Measurements from ENCODE around the gene KRT73. TPM values are rescaled to one million over a fixed set of nuclear protein-coding genes. Genes with fewer than 3 reads are reported as not detected.

Gene KRT73
- total RNA-seq = under 1 TPM; 0.45 to 0.91 TPM

DNA sequence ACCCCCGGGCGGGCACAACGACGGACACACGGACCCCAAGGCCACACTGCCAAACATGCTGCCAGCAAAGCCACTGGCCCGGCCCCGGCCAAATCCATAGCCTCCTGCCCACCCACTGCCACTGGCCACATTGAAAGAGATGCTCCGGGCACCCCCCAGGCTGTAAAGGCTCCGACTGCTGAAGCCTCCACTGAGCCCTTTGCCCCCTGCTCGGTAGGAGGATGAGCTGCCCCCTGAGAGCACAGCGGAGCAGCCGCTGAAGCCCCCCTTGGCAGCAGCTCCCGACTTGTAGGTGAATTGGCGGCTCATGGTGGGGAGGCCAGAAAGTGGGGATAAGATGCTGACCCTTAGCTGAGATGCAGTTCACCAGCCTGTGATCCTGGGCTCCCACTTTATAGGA is at the start of gene KRT73:
Gene KRT73, minus strand, starts transcription at position 344 of the 400 bp plus-strand sequence. Its CDS starts 35 bp downstream, at position 309.
- no peak within 1 kb of the TSS for H3K27ac Mint-ChIP-seq
- H3K4me3 Mint-ChIP-seq = no peak within 1 kb of the TSS
- peaks cover 31% of the 10 kb centered on the region for H3K4me1 Mint-ChIP-seq (ENCODE audit: low read depth)
- POLR2A ChIA-PET = no interaction called here
- H3K9me3 Mint-ChIP-seq (ENCODE audit: insufficient read depth) = peaks cover 7% of the 10 kb centered on the region
- H3K36me3 Mint-ChIP-seq (ENCODE audit: low read depth) = no peaks in the 10 kb centered on the region
- ATAC-seq (no peak), DNase-seq (peak; percentile 5)
- CTCF ChIA-PET = no interaction called here
- H3K27me3 Mint-ChIP-seq (ENCODE audit: low read depth) = peaks cover 3% of the 10 kb centered on the region

DNA sequence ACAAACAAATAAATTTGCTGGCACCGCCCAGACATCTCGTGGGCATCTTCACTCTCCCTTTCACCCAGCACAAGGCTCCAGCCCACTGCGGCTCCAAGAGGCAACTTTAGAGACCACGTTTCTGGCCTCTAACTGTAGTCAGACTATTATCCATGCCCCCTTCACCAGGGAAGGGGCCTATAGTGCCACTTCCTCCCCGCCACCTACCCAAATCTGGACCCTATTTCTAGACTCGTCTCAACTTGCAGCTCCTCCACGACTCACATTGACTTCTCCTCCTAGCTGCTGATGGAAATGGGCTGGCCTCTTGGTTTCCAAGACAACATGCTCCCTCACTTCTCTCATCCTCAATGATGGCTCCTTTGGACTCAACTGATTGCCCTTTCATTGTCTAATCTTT is 49.6 kb upstream of the KRT73 start:
- DNase-seq = no peak
- H3K36me3 Mint-ChIP-seq (ENCODE audit: low read depth) = no peaks in the 10 kb centered on the region
- H3K27ac Mint-ChIP-seq = no peak overlapping the region
- H3K4me3 Mint-ChIP-seq = no peak overlapping the region
- ATAC-seq = no peak
- no peaks in the 10 kb centered on the region for H3K4me1 Mint-ChIP-seq (ENCODE audit: low read depth)
- peaks cover 9% of the 10 kb centered on the region for H3K27me3 Mint-ChIP-seq (ENCODE audit: low read depth)
- ChIA-PET CTCF (interaction anchor here (1.1 kb wide), 1 partner anchor 57 kb away, joined by 3 read pairs; no protein-coding TSS in a partner anchor), POLR2A (no interaction called here)
- no peaks in the 10 kb centered on the region for H3K9me3 Mint-ChIP-seq (ENCODE audit: insufficient read depth)

DNA sequence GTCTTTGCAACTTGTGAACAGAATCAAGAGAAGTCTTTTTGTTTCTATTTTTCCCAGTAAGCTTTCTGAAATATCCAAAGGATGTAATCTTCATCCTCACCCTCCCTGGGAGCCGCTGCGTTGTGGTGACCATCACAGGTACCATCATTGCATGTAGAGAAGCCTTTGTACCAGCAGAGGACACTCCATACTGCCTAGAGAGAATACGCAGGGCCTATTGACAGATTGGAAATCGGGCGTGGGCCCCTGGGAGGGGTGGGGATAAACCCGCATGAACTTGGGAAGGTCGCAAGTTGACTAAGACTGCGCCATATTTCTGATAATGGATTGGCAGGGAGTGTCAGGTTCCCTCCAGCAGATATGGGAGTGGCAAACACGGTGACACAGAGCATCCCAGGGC is 49.1 kb upstream of the KRT73 start:
- no peak for ATAC-seq
- H3K4me1 Mint-ChIP-seq (ENCODE audit: low read depth) = peaks cover under 1% of the 10 kb centered on the region

DNA sequence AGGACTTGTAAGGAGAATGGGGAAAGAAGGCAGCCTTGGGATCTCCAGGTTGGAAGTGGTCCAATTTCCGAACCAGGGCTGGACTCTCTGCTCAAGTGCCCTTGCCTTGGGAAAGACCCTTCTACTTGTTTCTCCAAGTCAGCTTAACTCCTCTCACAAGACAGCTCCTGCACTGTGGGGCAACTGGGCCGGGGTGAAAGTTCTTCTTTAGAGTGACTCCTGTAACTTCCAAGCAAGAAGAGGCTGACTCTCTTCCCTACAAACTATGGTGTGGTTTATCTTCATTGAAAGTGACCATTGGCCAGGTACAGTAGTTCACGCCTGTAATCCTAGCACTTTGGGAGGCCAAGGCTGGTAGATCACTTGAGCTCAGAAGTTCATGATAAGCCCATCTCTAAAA is 48.1 kb upstream of the KRT73 start:
- Mint-ChIP-seq H3K27me3 (ENCODE audit: low read depth) (peaks cover 9% of the 10 kb centered on the region), H3K27ac (no peak overlapping the region), H3K36me3 (ENCODE audit: low read depth) (no peaks in the 10 kb centered on the region), H3K4me3 (no peak overlapping the region), H3K4me1 (ENCODE audit: low read depth) (peaks cover 8% of the 10 kb centered on the region), H3K9me3 (ENCODE audit: insufficient read depth) (no peaks in the 10 kb centered on the region)
- no peak for ATAC-seq
- DNase-seq = no peak
- ChIA-PET POLR2A (interaction anchor here (0.6 kb wide), 1 partner anchor 230 kb away, joined by 3 read pairs; no protein-coding TSS in a partner anchor), CTCF (interaction anchor here (1.3 to 1.7 kb wide), 3 partner anchors 12 to 80 kb away, joined by 3 to 8 read pairs (median 3); no protein-coding TSS in a partner anchor)

More for the DNA sequence above, 49.1 kb upstream of the KRT73 start:
- Mint-ChIP-seq H3K27ac (no peak overlapping the region), H3K9me3 (ENCODE audit: insufficient read depth) (no peaks in the 10 kb centered on the region), H3K4me3 (no peak overlapping the region), H3K36me3 (ENCODE audit: low read depth) (no peaks in the 10 kb centered on the region), H3K27me3 (ENCODE audit: low read depth) (peaks cover 9% of the 10 kb centered on the region)
- ChIA-PET CTCF (interaction anchor here (0.7 to 1.3 kb wide), 4 partner anchors 23 to 203 kb away, joined by 3 to 4 read pairs (median 3); no protein-coding TSS in a partner anchor), POLR2A (no interaction called here)
- no peak for DNase-seq

DNA sequence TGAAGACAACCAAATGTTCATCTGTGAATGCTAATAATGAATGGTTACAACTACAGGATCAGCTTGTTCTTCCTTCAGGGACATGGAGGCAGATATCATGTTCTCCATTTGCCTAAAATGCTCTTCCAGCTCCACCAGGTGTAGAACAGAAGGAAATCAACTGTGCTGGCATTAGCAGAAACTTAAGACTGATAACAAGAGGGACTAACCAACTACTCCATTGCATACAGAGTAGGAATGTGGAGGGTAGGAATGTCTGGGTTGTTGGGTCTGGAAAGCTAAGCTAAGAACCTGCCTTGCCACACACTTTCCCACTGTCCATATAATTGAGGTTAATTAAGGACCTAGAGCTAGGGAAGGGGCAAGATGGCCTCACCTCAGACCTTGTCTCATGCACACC is 45.1 kb upstream of the KRT73 start:
- Mint-ChIP-seq H3K27ac (no peak overlapping the region), H3K36me3 (ENCODE audit: low read depth) (no peaks in the 10 kb centered on the region), H3K4me3 (no peak overlapping the region), H3K9me3 (ENCODE audit: insufficient read depth) (no peaks in the 10 kb centered on the region), H3K4me1 (ENCODE audit: low read depth) (peaks cover 8% of the 10 kb centered on the region), H3K27me3 (ENCODE audit: low read depth) (peaks cover 8% of the 10 kb centered on the region)
- DNase-seq (no peak), ATAC-seq (no peak)
- POLR2A ChIA-PET = no interaction called here
- CTCF ChIA-PET = interaction anchor here (1.4 to 2.0 kb wide), 3 partner anchors 53 to 80 kb away, joined by 3 to 6 read pairs (median 3); no protein-coding TSS in a partner anchor

DNA sequence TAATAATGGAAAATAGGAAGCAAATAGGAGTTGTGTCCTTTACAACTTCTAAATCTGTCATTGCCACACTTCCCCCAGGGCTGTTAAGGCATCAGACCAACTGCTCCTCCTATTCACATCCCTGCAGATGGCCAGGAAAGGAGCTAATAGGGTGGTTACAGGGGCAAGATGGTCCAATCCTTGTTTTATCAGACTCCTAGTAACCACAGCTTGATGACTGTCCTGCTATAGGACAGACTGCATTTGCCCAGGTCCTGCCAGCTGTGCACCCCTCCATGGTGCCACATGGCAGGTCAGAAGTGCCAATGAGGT is 44.5 kb upstream of the KRT73 start:
- no peak overlapping the region for H3K4me3 Mint-ChIP-seq
- ATAC-seq (no peak), DNase-seq (no peak)
- no peak overlapping the region for H3K27ac Mint-ChIP-seq
- peaks cover 8% of the 10 kb centered on the region for H3K4me1 Mint-ChIP-seq (ENCODE audit: low read depth)
- no peaks in the 10 kb centered on the region for H3K9me3 Mint-ChIP-seq (ENCODE audit: insufficient read depth)
- H3K27me3 Mint-ChIP-seq (ENCODE audit: low read depth) = peaks cover 7% of the 10 kb centered on the region
- ChIA-PET POLR2A (no interaction called here), CTCF (interaction anchor here (1.4 to 2.0 kb wide), 3 partner anchors 53 to 79 kb away, joined by 3 to 6 read pairs (median 3); no protein-coding TSS in a partner anchor)
- no peaks in the 10 kb centered on the region for H3K36me3 Mint-ChIP-seq (ENCODE audit: low read depth)

DNA sequence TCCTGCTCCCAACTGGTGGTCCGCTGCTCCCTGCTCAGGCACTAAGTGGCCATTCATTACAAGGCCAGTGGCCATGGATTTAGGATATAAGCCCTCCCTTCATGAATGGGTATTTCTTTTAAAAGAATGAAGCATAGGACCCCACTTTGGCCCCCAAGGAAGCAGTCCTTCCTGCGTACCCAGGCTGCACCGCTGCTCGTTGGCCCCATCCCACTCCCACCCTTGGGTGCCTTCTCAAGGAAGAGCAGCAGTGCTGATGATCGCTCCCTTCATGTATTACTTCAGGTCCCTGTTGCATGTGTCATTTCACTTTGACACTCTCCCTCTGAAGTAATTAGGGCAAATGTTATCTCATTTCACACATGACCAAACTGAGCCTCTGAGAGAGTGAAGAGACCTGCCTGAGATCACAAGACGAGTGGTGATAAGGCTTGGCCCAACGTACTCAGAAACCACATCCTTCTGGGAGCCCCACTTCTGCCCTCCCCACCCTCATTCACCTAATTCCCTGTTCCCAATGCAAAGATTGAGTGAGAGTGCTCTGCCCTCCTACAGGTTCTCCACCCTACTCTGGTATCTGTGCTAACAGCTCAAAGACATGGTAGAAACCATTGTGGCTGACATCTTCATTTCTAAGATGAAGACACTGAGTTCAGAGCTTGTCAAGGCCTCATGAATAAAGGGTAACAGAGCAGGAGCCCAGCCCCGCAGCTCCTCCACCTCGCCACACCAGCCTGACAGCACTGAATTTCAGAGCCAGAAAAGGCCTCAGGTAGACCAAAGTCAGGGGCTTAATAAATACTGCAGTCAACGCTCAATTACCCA is 43.9 kb upstream of the KRT73 start:
- H3K4me1 Mint-ChIP-seq (ENCODE audit: low read depth) = peaks cover 8% of the 10 kb centered on the region
- H3K27ac Mint-ChIP-seq = no peak overlapping the region
- H3K4me3 Mint-ChIP-seq = no peak overlapping the region
- POLR2A ChIA-PET = interaction anchor here (0.6 kb wide), 1 partner anchor 10 kb away, joined by 3 read pairs; the partner anchor contains the start of gene KRT2
- H3K36me3 Mint-ChIP-seq (ENCODE audit: low read depth) = no peaks in the 10 kb centered on the region
- CTCF ChIA-PET = interaction anchor here (1.4 to 1.6 kb wide), 2 partner anchors 52 to 76 kb away, joined by 3 read pairs; no protein-coding TSS in a partner anchor
- no peaks in the 10 kb centered on the region for H3K9me3 Mint-ChIP-seq (ENCODE audit: insufficient read depth)
- peaks cover 7% of the 10 kb centered on the region for H3K27me3 Mint-ChIP-seq (ENCODE audit: low read depth)
- DNase-seq (no peak), ATAC-seq (no peak)

DNA sequence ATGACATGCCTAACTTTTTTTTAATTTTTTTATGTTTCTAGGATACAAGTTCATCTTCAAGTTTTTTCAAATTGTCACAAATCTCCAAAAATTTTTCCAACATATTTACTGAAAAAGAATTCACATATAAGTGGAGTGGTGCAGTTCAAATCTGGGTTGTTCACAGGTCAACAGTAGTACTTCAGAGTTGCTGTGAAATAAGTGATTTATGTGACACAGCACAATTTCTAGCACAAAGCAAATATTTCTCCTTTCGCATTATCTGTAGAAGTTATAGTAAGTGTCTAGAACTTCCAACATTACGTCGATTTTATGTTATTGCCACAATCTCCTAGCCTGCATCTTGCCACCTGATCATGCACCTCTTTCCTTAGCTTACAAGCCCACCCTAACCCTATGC is 43.3 kb upstream of the KRT73 start:
- CTCF ChIA-PET = interaction anchor here (1.6 kb wide), 1 partner anchor 52 kb away, joined by 3 read pairs; no protein-coding TSS in a partner anchor
- POLR2A ChIA-PET = interaction anchor here (0.6 kb wide), 1 partner anchor 9 kb away, joined by 3 read pairs; the partner anchor contains the start of gene KRT2
- no peak overlapping the region for H3K4me3 Mint-ChIP-seq
- peaks cover 8% of the 10 kb centered on the region for H3K27me3 Mint-ChIP-seq (ENCODE audit: low read depth)
- ATAC-seq (no peak), DNase-seq (no peak)
- H3K4me1 Mint-ChIP-seq (ENCODE audit: low read depth) = peaks cover 8% of the 10 kb centered on the region
- H3K27ac Mint-ChIP-seq = no peak overlapping the region
- H3K36me3 Mint-ChIP-seq (ENCODE audit: low read depth) = no peaks in the 10 kb centered on the region
- H3K9me3 Mint-ChIP-seq (ENCODE audit: insufficient read depth) = no peaks in the 10 kb centered on the region

DNA sequence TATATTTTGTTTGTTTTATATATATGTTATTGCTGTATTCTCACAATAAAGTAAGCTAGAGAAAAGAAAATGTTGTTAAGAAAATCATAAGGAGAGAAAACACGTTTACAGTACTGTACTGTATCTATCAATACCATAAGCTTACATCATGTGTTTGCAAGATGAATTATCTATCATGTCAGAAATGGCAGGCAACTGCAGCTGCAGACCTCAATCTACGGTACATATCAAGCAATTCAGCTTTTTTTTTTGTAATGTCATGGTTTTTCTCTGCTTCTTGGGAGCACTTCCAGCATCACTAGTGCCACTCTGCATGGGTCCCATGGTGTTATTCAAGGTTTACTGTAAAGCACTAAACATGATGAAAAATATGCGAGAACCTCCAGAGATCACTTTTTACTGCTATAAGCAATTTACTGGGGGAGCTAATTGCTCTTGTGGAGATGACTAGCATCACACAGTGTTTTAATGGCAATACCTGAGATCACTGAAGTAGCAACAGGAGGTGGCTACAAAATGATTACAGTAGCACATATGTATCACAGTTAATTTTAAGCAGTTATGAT is 42.7 kb upstream of the KRT73 start:
- ChIA-PET CTCF (interaction anchor here (0.8 to 1.6 kb wide), 2 partner anchors 13 to 75 kb away, joined by 3 to 4 read pairs; no protein-coding TSS in a partner anchor), POLR2A (no interaction called here)
- H3K4me1 Mint-ChIP-seq (ENCODE audit: low read depth) = peaks cover 8% of the 10 kb centered on the region
- H3K4me3 Mint-ChIP-seq = no peak overlapping the region
- peaks cover 14% of the 10 kb centered on the region for H3K27me3 Mint-ChIP-seq (ENCODE audit: low read depth)
- H3K27ac Mint-ChIP-seq = no peak overlapping the region
- DNase-seq (no peak), ATAC-seq (no peak)
- H3K9me3 Mint-ChIP-seq (ENCODE audit: insufficient read depth) = no peaks in the 10 kb centered on the region
- no peaks in the 10 kb centered on the region for H3K36me3 Mint-ChIP-seq (ENCODE audit: low read depth)

DNA sequence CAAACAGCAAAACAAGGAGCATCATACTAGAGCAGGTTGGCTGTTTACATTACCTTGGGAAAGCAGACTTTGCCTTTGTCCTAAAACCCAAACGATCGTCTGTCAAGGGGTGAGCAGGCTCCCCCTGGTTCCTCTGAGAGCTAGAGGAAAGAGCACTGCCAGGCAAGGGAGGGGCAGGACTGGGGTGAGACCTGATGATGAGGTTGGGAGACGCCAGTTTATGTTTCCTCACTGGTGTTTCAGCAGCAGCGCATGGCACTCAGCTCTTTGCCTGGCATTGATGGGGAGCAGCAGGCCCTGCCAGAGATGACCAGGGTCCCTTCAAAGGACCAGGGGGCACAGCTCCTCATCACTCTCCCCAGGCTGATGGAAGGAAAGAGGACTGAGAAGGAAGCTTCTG is 41.6 kb upstream of the KRT73 start:
- no peak overlapping the region for H3K27ac Mint-ChIP-seq
- H3K9me3 Mint-ChIP-seq (ENCODE audit: insufficient read depth) = no peaks in the 10 kb centered on the region
- H3K4me1 Mint-ChIP-seq (ENCODE audit: low read depth) = peaks cover 8% of the 10 kb centered on the region
- no peaks in the 10 kb centered on the region for H3K36me3 Mint-ChIP-seq (ENCODE audit: low read depth)
- H3K27me3 Mint-ChIP-seq (ENCODE audit: low read depth) = peaks cover 17% of the 10 kb centered on the region
- ATAC-seq = no peak
- CTCF ChIA-PET = interaction anchor here (1.2 to 1.6 kb wide), 2 partner anchors 21 to 74 kb away, joined by 3 to 4 read pairs; partner anchors contain the start of gene KRT1
- no peak overlapping the region for H3K4me3 Mint-ChIP-seq
- POLR2A ChIA-PET = no interaction called here
- DNase-seq = no peak

DNA sequence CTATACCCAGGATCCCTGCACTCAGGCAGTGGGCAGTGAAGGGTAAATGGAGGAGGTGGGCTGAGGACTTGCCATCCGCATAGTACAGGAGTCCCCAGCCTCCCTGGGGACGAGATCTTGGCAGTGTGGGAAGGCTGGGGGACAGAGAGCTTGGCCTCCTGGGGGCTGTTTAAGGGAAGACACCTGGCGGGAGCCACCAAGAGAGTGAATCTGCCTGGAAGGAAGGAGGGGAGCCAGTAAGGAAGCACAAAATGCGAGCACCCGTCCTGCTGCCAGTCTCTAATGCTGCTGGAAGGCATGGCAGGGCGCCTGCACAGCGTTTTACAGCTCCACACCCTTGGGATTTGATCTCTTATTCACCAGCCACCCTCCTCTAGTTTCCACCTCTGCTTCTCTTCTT is 41.0 kb upstream of the KRT73 start:
- peaks cover 23% of the 10 kb centered on the region for H3K27me3 Mint-ChIP-seq (ENCODE audit: low read depth)
- ChIA-PET POLR2A (no interaction called here), CTCF (interaction anchor here (1.2 to 1.6 kb wide), 2 partner anchors 21 to 73 kb away, joined by 3 to 4 read pairs; partner anchors contain the start of gene KRT1)
- DNase-seq (no peak), ATAC-seq (no peak)
- H3K4me1 Mint-ChIP-seq (ENCODE audit: low read depth) = peaks cover 8% of the 10 kb centered on the region
- H3K9me3 Mint-ChIP-seq (ENCODE audit: insufficient read depth) = no peaks in the 10 kb centered on the region
- no peak overlapping the region for H3K27ac Mint-ChIP-seq
- no peak overlapping the region for H3K4me3 Mint-ChIP-seq
- H3K36me3 Mint-ChIP-seq (ENCODE audit: low read depth) = no peaks in the 10 kb centered on the region

DNA sequence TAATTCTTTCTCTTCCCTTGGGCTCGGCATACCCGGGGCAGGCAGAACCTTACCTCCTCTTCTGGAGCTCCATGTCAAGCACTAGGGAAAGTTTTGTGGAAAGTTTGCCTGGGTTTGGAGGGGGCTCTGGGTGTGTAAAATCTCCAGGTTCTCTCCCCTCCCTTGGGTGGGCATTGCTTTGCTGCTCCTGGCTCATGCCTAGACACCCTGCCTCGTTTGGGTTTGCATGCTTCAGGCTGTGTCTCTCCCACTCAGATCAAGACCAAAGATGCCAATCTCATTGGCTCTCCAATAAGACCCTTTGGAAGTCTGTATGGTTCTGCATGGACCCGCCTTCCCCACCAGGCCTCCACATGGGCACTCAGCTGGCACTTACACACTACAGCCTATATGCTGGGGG is 39.8 kb upstream of the KRT73 start:
- ChIA-PET CTCF (interaction anchor here (0.8 to 0.9 kb wide), 2 partner anchors 25 to 221 kb away, joined by 3 read pairs; no protein-coding TSS in a partner anchor), POLR2A (no interaction called here)
- H3K27me3 Mint-ChIP-seq (ENCODE audit: low read depth) = peaks cover 30% of the 10 kb centered on the region
- no peak overlapping the region for H3K27ac Mint-ChIP-seq
- ATAC-seq (no peak), DNase-seq (no peak)
- no peaks in the 10 kb centered on the region for H3K36me3 Mint-ChIP-seq (ENCODE audit: low read depth)
- H3K9me3 Mint-ChIP-seq (ENCODE audit: insufficient read depth) = no peaks in the 10 kb centered on the region
- H3K4me1 Mint-ChIP-seq (ENCODE audit: low read depth) = peaks cover 15% of the 10 kb centered on the region
- no peak overlapping the region for H3K4me3 Mint-ChIP-seq
